Smooth muscle cell (in vitro differentiated cells): ENCODE measurements around the gene RPP40. TPM values are rescaled to one million over a fixed set of nuclear protein-coding genes. Genes with fewer than 3 reads are reported as not detected.

Experiments used
- DNase-seq: peaks from one replicate; lab custom pipeline; 2025; ENCODE audit not compliant: unreplicated experiment; lab: John Stamatoyannopoulos, UW
- H2AFZ ChIP-seq: fragments of 200-600 bp; sonication (generic); 2 replicates; pipeline ENCODE4 v1.6.0; 2016; ENCODE audit warnings: antibody characterized with exemption, low read depth, mild to moderate bottlenecking
- H3F3A ChIP-seq: fragments of 200-600 bp; sonication (generic); 2 replicates; pipeline ENCODE4 v1.6.0; 2017; ENCODE audit warnings: antibody characterized with exemption, low read depth
- H3K27ac ChIP-seq: fragments of 200-600 bp; sonication (generic); 2 replicates; pipeline ENCODE4 v1.5.1; 2016; ENCODE audit warnings: low read depth, mild to moderate bottlenecking
- H3K27me3 ChIP-seq: fragments of 200-600 bp; sonication (generic); 2 replicates; pipeline ENCODE4 v1.6.1; 2016; ENCODE audit warnings: low read depth, mild to moderate bottlenecking
- H3K36me3 ChIP-seq: fragments of 200-600 bp; sonication (generic); 2 replicates; pipeline ENCODE4 v1.5.1; 2016; ENCODE audit warnings: low read depth
- H3K4me1 ChIP-seq: fragments of 200-600 bp; sonication (generic); 2 replicates; pipeline ENCODE4 v1.5.1; 2016; ENCODE audit warnings: low read depth
- H3K4me2 ChIP-seq: fragments of 200-600 bp; sonication (generic); 2 replicates; pipeline ENCODE4 v1.6.0; 2016; ENCODE audit warnings: mild to moderate bottlenecking
- H3K4me3 ChIP-seq: fragments of 200-600 bp; sonication (generic); 2 replicates; pipeline ENCODE4 v1.5.1; 2016; ENCODE audit warnings: mild to moderate bottlenecking
- H3K79me2 ChIP-seq: fragments of 200-600 bp; sonication (generic); 2 replicates; pipeline ENCODE4 v1.6.0; 2016; ENCODE audit warnings: low read depth, mild to moderate bottlenecking
- H3K9ac ChIP-seq: fragments of 200-600 bp; sonication (generic); 2 replicates; pipeline ENCODE4 v1.6.0; 2016; ENCODE audit warnings: low read depth
- H3K9me3 ChIP-seq: fragments of 200-600 bp; sonication (generic); replicated peaks from 2 replicates; pipeline ENCODE4 v1.5.1; 2016; ENCODE audit warnings: low read depth
- H4K20me1 ChIP-seq: fragments of 200-600 bp; sonication (generic); 2 replicates; pipeline ENCODE4 v1.6.0; 2016; ENCODE audit warnings: low read depth
- CTCF ChIP-seq: fragments of 200-600 bp; sonication (generic); IDR thresholded peaks from 2 replicates; pipeline ENCODE4 v1.5.1; 2017; ENCODE audit warnings: borderline replicate concordance, mild to moderate bottlenecking, antibody characterized with exemption; ENCODE audit not compliant: insufficient read depth, poor library complexity, severe bottlenecking
- WGBS: methylation state at CpG from one replicate; pipeline ENCODE4 v1.1.7; 2016; ENCODE audit warnings: low lambda C conversion rate; 5-methylcytosine and 5-hydroxymethylcytosine counted together
- polyA plus RNA-seq: library from polyadenylated mRNA; unstranded; fragments of >200 nt; fragmentation: Nextera tagmentation; extraction: Ambion mirVana; gene quantifications from 2 replicates; pipeline ENCODE4 v1.2.1, GENCODE V29; 2016
- total RNA-seq: library from RNA; depleted of rRNA; stranded (reverse); fragments of >200 nt; gene quantifications from 2 replicates; pipeline ENCODE4 v1.2.3, GENCODE V29; 2014

RPP40 gene
- total and polyA plus RNA-seq, 2 experiments from 2014 or later = 6.7 to 7.7 TPM

- TF ChIP-seq CTCF = no peak
- 93% methylated on average over 4 of the region's 4 CpGs for WGBS
- H3K4me3 ChIP-seq = no peak overlapping the region
Measured at GRCh38 chr6:4987432-4987831, 16.4 kb downstream of the RPP40 start.

GRCh38 chr6:4986999-4987398 lies 16.8 kb downstream of the RPP40 start:
- no peak overlapping the region for H2AFZ ChIP-seq
- H3F3A ChIP-seq = no peaks in the 10 kb centered on the region
- H3K36me3 ChIP-seq = no peaks in the 10 kb centered on the region
- H3K9ac ChIP-seq = no peak overlapping the region
- H3K27ac ChIP-seq = no peak overlapping the region
- no peaks in the 10 kb centered on the region for H3K4me1 ChIP-seq
- DNase-seq = no peak
- 88% methylated on average over 3 of the region's 3 CpGs for WGBS
- H3K9me3 ChIP-seq = no peaks in the 10 kb centered on the region
- no peak overlapping the region for H3K4me2 ChIP-seq
- no peaks in the 10 kb centered on the region for H4K20me1 ChIP-seq
- no peak overlapping the region for H3K4me3 ChIP-seq
- H3K79me2 ChIP-seq = no peaks in the 10 kb centered on the region
- no peak for TF ChIP-seq CTCF
- no peaks in the 10 kb centered on the region for H3K27me3 ChIP-seq

More at GRCh38 chr6:4987432-4987831, 16.4 kb downstream of the RPP40 start:
- Histone ChIP-seq H3K4me1 (no peaks in the 10 kb centered on the region), H3K36me3 (no peaks in the 10 kb centered on the region), H4K20me1 (no peaks in the 10 kb centered on the region), H3K79me2 (no peaks in the 10 kb centered on the region), H3K4me2 (no peak overlapping the region), H3K9ac (no peak overlapping the region), H2AFZ (no peak overlapping the region), H3F3A (no peaks in the 10 kb centered on the region), H3K9me3 (no peaks in the 10 kb centered on the region), H3K27me3 (no peaks in the 10 kb centered on the region), H3K27ac (no peak overlapping the region)
- no peak for DNase-seq

GRCh38 chr6:4983322-4983721 lies 20.5 kb downstream of the RPP40 start:
- no peaks in the 10 kb centered on the region for H3F3A ChIP-seq
- 86% methylated on average over 6 of the region's 6 CpGs for WGBS

More at GRCh38 chr6:4983322-4983721, 20.5 kb downstream of the RPP40 start:
- no peaks in the 10 kb centered on the region for H3K27me3 ChIP-seq
- no peak overlapping the region for H3K9ac ChIP-seq
- no peaks in the 10 kb centered on the region for H3K9me3 ChIP-seq
- no peaks in the 10 kb centered on the region for H3K79me2 ChIP-seq
- no peaks in the 10 kb centered on the region for H3K4me1 ChIP-seq
- DNase-seq = no peak
- no peak overlapping the region for H3K4me2 ChIP-seq
- H3K36me3 ChIP-seq = no peaks in the 10 kb centered on the region
- H4K20me1 ChIP-seq = no peaks in the 10 kb centered on the region
- H3K4me3 ChIP-seq = no peak overlapping the region
- H2AFZ ChIP-seq = no peak overlapping the region
- H3K27ac ChIP-seq = no peak overlapping the region
- no peak for TF ChIP-seq CTCF
